Endothelial cell (in vitro differentiated cells): ENCODE results near the gene SLC24A3. TPM values are rescaled to one million over a fixed set of nuclear protein-coding genes. Genes with fewer than 3 reads are reported as not detected.

Experiments
- DNase-seq: peaks from one replicate; pipeline ENCODE4 v3.0.0; 2021; ENCODE audit warnings: low spot score
- H3K27ac Mint-ChIP-seq: one replicate; pipeline ENCODE4 v1.8.0; 2021; ENCODE audit warnings: mixed read lengths, inconsistent platforms; ENCODE audit not compliant: unreplicated experiment
- H3K27me3 Mint-ChIP-seq: one replicate; pipeline ENCODE4 v1.8.0; 2021; ENCODE audit warnings: mild to moderate bottlenecking, moderate library complexity, mixed read lengths, inconsistent platforms; ENCODE audit not compliant: unreplicated experiment
- H3K36me3 Mint-ChIP-seq: one replicate; pipeline ENCODE4 v1.8.0; 2021; ENCODE audit warnings: mild to moderate bottlenecking, low read depth, mixed read lengths, inconsistent platforms; ENCODE audit not compliant: unreplicated experiment
- H3K4me1 Mint-ChIP-seq: one replicate; pipeline ENCODE4 v1.8.0; 2021; ENCODE audit warnings: mild to moderate bottlenecking, mixed read lengths, inconsistent platforms; ENCODE audit not compliant: unreplicated experiment
- H3K4me3 Mint-ChIP-seq: one replicate; pipeline ENCODE4 v1.8.0; 2021; ENCODE audit warnings: mild to moderate bottlenecking, mixed read lengths, inconsistent platforms; ENCODE audit not compliant: unreplicated experiment
- H3K9me3 Mint-ChIP-seq: one replicate; pipeline ENCODE4 v1.8.0; 2021; ENCODE audit warnings: mixed read lengths, inconsistent platforms; ENCODE audit not compliant: unreplicated experiment
- total RNA-seq: library from RNA; stranded (reverse); fragmentation: NEBNext Ultra II Directional; extraction: Animal tissue kit (Norgen Biotek cat#: 25700); gene quantifications from one replicate; pipeline ENCODE4 v1.2.1, GENCODE V29; 2021; ENCODE audit not compliant: unreplicated experiment
- TF ChIP-seq, protein P1 (sequence below): fragments of 200-600 bp; sonication (generic); IDR thresholded peaks from one replicate; pipeline ENCODE4 v1.5.0; 2021; ENCODE audit warnings: antibody characterized with exemption; ENCODE audit not compliant: unreplicated experiment

Gene SLC24A3
- total RNA-seq, 1 donor from 2014 or later, result 0.15 TPM

DNA sequence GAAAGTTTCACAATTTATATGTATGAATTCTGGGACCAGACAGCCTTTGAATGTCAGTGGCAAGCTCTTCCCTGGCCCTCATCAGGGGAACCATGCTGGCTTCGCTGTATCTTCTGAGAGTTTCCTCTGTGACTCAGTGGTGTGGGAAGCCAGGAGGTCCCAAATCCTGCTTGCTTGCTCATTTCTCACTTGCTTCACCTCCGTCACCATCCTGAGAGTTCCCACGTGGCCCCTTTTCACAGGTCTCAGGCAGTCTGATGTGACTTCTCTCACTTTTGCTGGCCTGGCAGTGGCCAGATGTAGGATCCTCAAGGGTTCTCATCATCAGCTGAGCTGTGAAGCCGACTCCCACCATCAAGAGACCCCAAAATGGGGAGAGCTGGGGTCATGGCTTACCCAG lies 517.2 kb downstream of the SLC24A3 start:
- no peak for DNase-seq
- Mint-ChIP-seq H3K4me1 (no peaks in the 10 kb centered on the region), H3K36me3 (no peaks in the 10 kb centered on the region), H3K9me3 (no peaks in the 10 kb centered on the region), H3K27me3 (no peaks in the 10 kb centered on the region), H3K27ac (no peak overlapping the region), H3K4me3 (no peak overlapping the region)
- TF ChIP-seq, protein P1, sequence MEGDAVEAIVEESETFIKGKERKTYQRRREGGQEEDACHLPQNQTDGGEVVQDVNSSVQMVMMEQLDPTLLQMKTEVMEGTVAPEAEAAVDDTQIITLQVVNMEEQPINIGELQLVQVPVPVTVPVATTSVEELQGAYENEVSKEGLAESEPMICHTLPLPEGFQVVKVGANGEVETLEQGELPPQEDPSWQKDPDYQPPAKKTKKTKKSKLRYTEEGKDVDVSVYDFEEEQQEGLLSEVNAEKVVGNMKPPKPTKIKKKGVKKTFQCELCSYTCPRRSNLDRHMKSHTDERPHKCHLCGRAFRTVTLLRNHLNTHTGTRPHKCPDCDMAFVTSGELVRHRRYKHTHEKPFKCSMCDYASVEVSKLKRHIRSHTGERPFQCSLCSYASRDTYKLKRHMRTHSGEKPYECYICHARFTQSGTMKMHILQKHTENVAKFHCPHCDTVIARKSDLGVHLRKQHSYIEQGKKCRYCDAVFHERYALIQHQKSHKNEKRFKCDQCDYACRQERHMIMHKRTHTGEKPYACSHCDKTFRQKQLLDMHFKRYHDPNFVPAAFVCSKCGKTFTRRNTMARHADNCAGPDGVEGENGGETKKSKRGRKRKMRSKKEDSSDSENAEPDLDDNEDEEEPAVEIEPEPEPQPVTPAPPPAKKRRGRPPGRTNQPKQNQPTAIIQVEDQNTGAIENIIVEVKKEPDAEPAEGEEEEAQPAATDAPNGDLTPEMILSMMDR, result no peak

GRCh38 chr20:19730706-19731105 lies 518.3 kb downstream of the SLC24A3 start:
- no peak overlapping the region for H3K4me3 Mint-ChIP-seq
- H3K9me3 Mint-ChIP-seq, result no peaks in the 10 kb centered on the region
- no peak for DNase-seq
- no peak overlapping the region for H3K27ac Mint-ChIP-seq
- H3K36me3 Mint-ChIP-seq, result no peaks in the 10 kb centered on the region
- H3K4me1 Mint-ChIP-seq, result peaks cover 9% of the 10 kb centered on the region
- no peaks in the 10 kb centered on the region for H3K27me3 Mint-ChIP-seq
- TF ChIP-seq, protein P1, result no peak

GRCh38 chr20:19734811-19735210 lies 522.4 kb downstream of the SLC24A3 start:
- Mint-ChIP-seq H3K27ac (no peak overlapping the region), H3K27me3 (no peaks in the 10 kb centered on the region), H3K9me3 (no peaks in the 10 kb centered on the region), H3K4me3 (no peak overlapping the region), H3K4me1 (peaks cover 14% of the 10 kb centered on the region), H3K36me3 (no peaks in the 10 kb centered on the region)
- TF ChIP-seq, protein P1, result no peak
- DNase-seq, result no peak

DNA sequence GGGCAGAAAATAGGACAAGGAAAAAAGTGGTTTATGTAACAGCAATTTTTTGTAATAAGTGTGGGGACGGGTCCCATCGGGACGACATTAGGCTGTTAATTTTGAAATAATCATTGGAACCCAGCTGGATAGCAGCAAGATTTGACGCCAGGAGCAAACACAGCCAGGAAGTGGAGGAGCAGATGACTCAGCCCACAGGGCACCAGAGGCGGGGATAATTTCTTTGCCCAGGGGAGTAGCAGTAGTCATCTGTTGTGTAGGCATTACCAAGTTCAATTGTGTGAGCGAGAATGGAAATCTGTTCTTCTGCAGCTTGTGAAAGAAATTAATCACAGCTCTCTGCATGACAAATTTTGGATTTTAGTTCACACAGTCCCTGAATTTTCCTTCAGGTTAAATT lies 523.0 kb downstream of the SLC24A3 start:
- DNase-seq, result no peak
- H3K27ac Mint-ChIP-seq, result peak overlapping the region; percentile 19
- TF ChIP-seq, protein P1, result no peak
- H3K36me3 Mint-ChIP-seq, result no peaks in the 10 kb centered on the region
- no peak overlapping the region for H3K4me3 Mint-ChIP-seq
- no peaks in the 10 kb centered on the region for H3K27me3 Mint-ChIP-seq
- peaks cover 14% of the 10 kb centered on the region for H3K4me1 Mint-ChIP-seq
- no peaks in the 10 kb centered on the region for H3K9me3 Mint-ChIP-seq

DNA sequence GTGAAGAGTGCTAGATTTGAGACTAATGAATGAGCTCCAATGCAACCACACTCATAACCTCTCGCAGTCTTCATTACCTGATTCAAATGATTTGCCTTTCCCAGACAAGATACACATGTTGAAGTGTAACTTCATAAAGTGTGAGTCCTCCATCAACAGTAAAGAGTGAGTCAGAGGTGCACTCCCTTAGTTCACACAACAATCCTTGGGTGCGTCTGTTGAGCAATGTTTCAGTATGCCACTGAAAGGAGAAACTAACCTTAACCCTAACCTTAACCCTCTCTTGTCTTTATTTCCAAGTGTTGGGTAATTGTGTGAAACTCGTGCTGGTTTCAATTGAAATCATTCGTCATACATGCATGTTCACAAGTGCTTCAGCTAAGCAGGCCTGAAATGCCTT lies 524.6 kb downstream of the SLC24A3 start:
- Mint-ChIP-seq H3K4me3 (no peak overlapping the region), H3K27ac (no peak overlapping the region), H3K27me3 (no peaks in the 10 kb centered on the region), H3K4me1 (peaks cover 23% of the 10 kb centered on the region), H3K9me3 (no peaks in the 10 kb centered on the region), H3K36me3 (no peaks in the 10 kb centered on the region)
- TF ChIP-seq, protein P1, result no peak
- DNase-seq, result no peak
